EL (cell line): ENCODE data around the gene GNB1L.

ENCODE experiments used
- DNase-seq: peaks from one replicate; pipeline ENCODE4 v3.0.0-alpha.2; 2016

The GNB1L gene

GRCh38 chr22:19744350-19745006, 110.2 kb downstream of the GNB1L start:
- DNase-seq, result no peak

GRCh38 chr22:19743651-19744050, 111.0 kb downstream of the GNB1L start:
- DNase-seq, result no peak

DNA sequence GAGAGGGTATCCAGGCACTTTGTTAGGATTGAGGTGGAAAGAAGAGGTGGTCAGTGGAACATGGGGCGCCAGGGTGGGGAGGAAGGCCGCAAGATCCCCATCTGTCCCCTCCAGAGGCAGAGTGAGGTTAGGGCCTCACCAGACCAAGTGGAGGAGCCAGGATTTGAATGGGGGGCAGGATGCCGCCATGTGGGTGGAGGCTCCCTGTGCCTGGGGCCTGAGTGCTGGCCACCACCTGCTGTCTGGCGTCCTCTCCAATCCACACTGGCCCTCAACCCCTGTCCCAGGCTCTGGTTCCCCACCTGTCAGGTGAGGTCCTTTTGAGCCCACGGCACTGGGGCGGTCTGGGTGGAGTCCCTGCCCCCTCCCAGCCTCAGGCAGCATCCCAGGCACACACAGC, 111.6 kb downstream of the GNB1L start:
- DNase-seq, result no peak

- no peak for DNase-seq
These were observed 112.3 kb downstream of the GNB1L start for GRCh38 chr22:19742160-19743066.

- no peak for DNase-seq
These were observed 113.6 kb downstream of the GNB1L start for GRCh38 chr22:19741053-19741452.

GRCh38 chr22:19740586-19740985, 114.1 kb downstream of the GNB1L start:
- DNase-seq, result no peak

- no peak for DNase-seq
These were observed 114.7 kb downstream of the GNB1L start for GRCh38 chr22:19739911-19740449.

DNA sequence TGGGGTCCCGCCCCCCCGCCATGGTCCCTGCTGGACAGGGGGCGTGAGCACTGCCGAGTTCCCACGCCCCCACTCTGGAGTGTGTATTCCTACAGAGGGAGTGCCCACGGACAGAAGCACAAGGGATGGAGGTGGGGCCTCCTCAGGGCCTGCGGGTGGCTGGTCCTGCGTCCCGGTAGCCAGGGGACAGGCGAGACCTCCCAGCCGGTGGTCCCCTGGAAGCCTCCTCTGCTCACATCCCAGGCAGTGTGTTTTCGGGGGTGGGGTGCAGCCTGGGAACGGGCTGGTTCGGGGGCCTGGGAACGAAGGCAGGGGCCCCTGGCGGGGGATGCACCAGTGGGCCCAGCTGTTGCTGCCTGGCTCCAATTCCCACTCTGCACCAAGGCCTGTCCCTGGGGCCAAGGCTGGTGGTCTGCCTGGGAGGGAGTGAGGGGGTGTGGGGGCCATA, 115.2 kb downstream of the GNB1L start:
- no peak for DNase-seq

- DNase-seq, result no peak
These were observed 115.8 kb downstream of the GNB1L start for GRCh38 chr22:19738664-19739447.

DNA sequence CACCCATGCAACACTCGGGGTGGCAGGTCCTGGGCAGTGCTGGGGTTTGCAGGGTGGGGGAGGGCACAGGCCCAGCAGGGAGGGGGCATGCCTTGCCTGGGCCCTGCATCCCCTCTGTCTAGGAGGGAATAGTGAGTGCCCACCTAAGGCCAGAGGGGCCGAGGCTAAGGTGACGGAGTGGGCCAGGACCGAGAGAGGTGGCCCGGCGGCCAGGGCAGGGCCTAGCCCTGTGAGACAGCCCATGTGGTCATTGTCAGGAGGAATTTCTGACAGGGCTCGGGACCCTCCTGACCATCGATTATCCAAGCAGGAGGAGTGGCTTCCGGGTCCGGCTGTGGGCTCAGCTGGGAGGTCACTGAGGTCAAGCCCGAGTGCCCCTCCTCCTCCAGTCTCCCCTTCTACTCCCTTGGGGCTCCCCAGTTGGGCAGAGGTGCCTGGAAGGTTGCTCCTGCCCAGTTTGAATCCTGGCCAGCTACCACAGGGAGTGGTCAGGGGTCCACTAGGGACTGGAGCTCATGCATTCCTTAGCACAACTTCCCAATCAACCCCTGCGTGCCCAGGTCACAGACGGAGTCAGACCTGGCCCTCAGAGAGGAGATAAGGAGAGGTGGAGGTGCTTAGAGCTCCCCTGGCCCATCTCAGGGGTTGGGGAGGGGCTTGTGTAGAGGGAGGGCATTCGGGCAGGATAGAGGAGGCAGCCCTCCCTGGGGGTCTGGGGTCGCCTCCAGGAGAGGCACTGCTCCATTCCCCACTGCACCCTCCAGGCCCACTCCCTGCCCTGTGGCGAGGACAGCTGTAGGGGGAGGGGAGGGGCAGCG, 116.6 kb downstream of the GNB1L start:
- no peak for DNase-seq

GRCh38 chr22:19735665-19736510, 118.8 kb downstream of the GNB1L start:
- no peak for DNase-seq

GRCh38 chr22:19734837-19735382, 119.8 kb downstream of the GNB1L start:
- DNase-seq, result no peak

GRCh38 chr22:19734163-19734562, 120.5 kb downstream of the GNB1L start:
- no peak for DNase-seq

GRCh38 chr22:19733755-19734154, 120.9 kb downstream of the GNB1L start:
- DNase-seq, result no peak
